MM.1S (cell line): ENCODE measurements around the gene BCR.

Experiments
- DNase-seq: peaks from one replicate; pipeline ENCODE4 v3.0.0-alpha.2; 2015
- H2AFZ ChIP-seq: fragments of 300-600 bp; sonication (generic); 2 replicates; pipeline ENCODE4 v1.6.0; 2016; ENCODE audit warnings: antibody characterized with exemption, low read length
- H3F3A ChIP-seq: fragments of 300-600 bp; sonication (generic); 2 replicates; pipeline ENCODE4 v1.6.1; 2016; ENCODE audit warnings: mild to moderate bottlenecking, antibody characterized with exemption, low read length, moderate library complexity, mixed read lengths; ENCODE audit not compliant: insufficient read depth
- H3K27ac ChIP-seq: fragments of 300-600 bp; sonication (generic); 2 replicates; pipeline ENCODE4 v1.5.1; 2016; ENCODE audit warnings: mild to moderate bottlenecking, low read length
- H3K27me3 ChIP-seq: fragments of 300-600 bp; sonication (generic); replicated peaks from 2 replicates; pipeline ENCODE4 v1.6.0; 2016; ENCODE audit warnings: low read length; ENCODE audit not compliant: insufficient read depth
- H3K36me3 ChIP-seq: fragments of 300-600 bp; sonication (generic); replicated peaks from 2 replicates; pipeline ENCODE4 v1.6.1; 2016; ENCODE audit warnings: mild to moderate bottlenecking, low read length, mixed read lengths; ENCODE audit not compliant: insufficient read depth
- H3K4me1 ChIP-seq: fragments of 300-600 bp; sonication (generic); 2 replicates; pipeline ENCODE4 v1.6.1; 2016; ENCODE audit warnings: low read length, mixed read lengths
- H3K4me2 ChIP-seq: fragments of 300-600 bp; sonication (generic); 2 replicates; pipeline ENCODE4 v1.6.0; 2016; ENCODE audit warnings: low read depth, low read length
- H3K4me3 ChIP-seq: fragments of 300-600 bp; sonication (generic); 2 replicates; pipeline ENCODE4 v1.5.1; 2016; ENCODE audit warnings: low read length, mixed read lengths
- H3K79me2 ChIP-seq: fragments of 300-600 bp; sonication (generic); 2 replicates; pipeline ENCODE4 v1.6.1; 2016; ENCODE audit warnings: mixed run types, low read length, mixed read lengths
- H3K9ac ChIP-seq: fragments of 300-600 bp; sonication (generic); 2 replicates; pipeline ENCODE4 v1.6.1; 2016; ENCODE audit warnings: low read length, mixed read lengths
- H3K9me2 ChIP-seq: fragments of 300-600 bp; sonication (generic); replicated peaks from 2 replicates; pipeline ENCODE4 v1.6.1; 2016; ENCODE audit warnings: mild to moderate bottlenecking, low read length, mixed read lengths; ENCODE audit not compliant: insufficient read depth
- H3K9me3 ChIP-seq: fragments of 300-600 bp; sonication (generic); replicated peaks from 2 replicates; pipeline ENCODE4 v1.6.1; 2016; ENCODE audit warnings: mild to moderate bottlenecking, low read length, mixed read lengths; ENCODE audit not compliant: insufficient read depth
- H4K20me1 ChIP-seq: fragments of 300-600 bp; sonication (generic); 2 replicates; pipeline ENCODE4 v1.6.1; 2016; ENCODE audit warnings: mild to moderate bottlenecking, low read length, moderate library complexity, mixed read lengths; ENCODE audit not compliant: insufficient read depth
- CTCF ChIP-seq: fragments of 300-600 bp; sonication (generic); IDR thresholded peaks from 2 replicates; pipeline ENCODE4 v1.5.1; 2016; ENCODE audit warnings: antibody characterized with exemption, low read length, mixed read lengths
- EZH2 ChIP-seq: fragments of 300-600 bp; sonication (generic); optimal IDR thresholded peaks from 2 replicates; pipeline ENCODE3; 2017; ENCODE audit warnings: low read depth, mild to moderate bottlenecking, antibody characterized with exemption, low read length, mixed read lengths
- EZH2phosphoT487 ChIP-seq: fragments of 300-600 bp; sonication (generic); IDR thresholded peaks from 2 replicates; pipeline ENCODE4 v1.6.1; 2018; ENCODE audit warnings: antibody characterized with exemption, low read length

Gene BCR

GRCh38 chr22:23218053-23218866 lies 38.0 kb downstream of the BCR start:
- H3K27ac ChIP-seq, result no peak overlapping the region; the same call in 1 of the 2 replicates
- H4K20me1 ChIP-seq, result peaks cover 97% of the 10 kb centered on the region
- H3K4me1 ChIP-seq, result peaks cover 39% of the 10 kb centered on the region
- no peaks in the 10 kb centered on the region for H3K9me3 ChIP-seq
- no peaks in the 10 kb centered on the region for H3K36me3 ChIP-seq
- peaks cover 11% of the 10 kb centered on the region; the same call in 1 of the 2 replicates for H3F3A ChIP-seq
- peak overlapping the region; percentile 2; the same call in 1 of the 2 replicates for H3K4me2 ChIP-seq
- DNase-seq, result no peak
- H3K4me3 ChIP-seq, result no peak overlapping the region
- H3K27me3 ChIP-seq, result no peaks in the 10 kb centered on the region
- H3K9ac ChIP-seq, result no peak overlapping the region
- H3K79me2 ChIP-seq, result peaks cover 100% of the 10 kb centered on the region
- no peaks in the 10 kb centered on the region for H3K9me2 ChIP-seq
- TF ChIP-seq EZH2phosphoT487 (no peak), EZH2 (no peak), CTCF (no peak)
- H2AFZ ChIP-seq, result no peak overlapping the region

GRCh38 chr22:23218867-23219251 lies 38.5 kb downstream of the BCR start:
- no peak for DNase-seq
- Histone ChIP-seq H3K4me1 (peaks cover 39% of the 10 kb centered on the region), H3K9me3 (no peaks in the 10 kb centered on the region), H3K9ac (no peak overlapping the region), H3K27me3 (no peaks in the 10 kb centered on the region), H3K36me3 (no peaks in the 10 kb centered on the region), H3K4me3 (no peak overlapping the region), H3K9me2 (no peaks in the 10 kb centered on the region), H2AFZ (no peak overlapping the region), H3K27ac (no peak overlapping the region; the same call in 1 of the 2 replicates), H3K79me2 (peaks cover 100% of the 10 kb centered on the region), H3F3A (peaks cover 11% of the 10 kb centered on the region; the same call in 1 of the 2 replicates), H3K4me2 (peak overlapping the region; percentile 2; the same call in 1 of the 2 replicates), H4K20me1 (peaks cover 97% of the 10 kb centered on the region)
- TF ChIP-seq EZH2phosphoT487 (no peak), CTCF (no peak), EZH2 (no peak)

GRCh38 chr22:23219317-23219716 lies 39.0 kb downstream of the BCR start:
- no peak overlapping the region for H3K9ac ChIP-seq
- H4K20me1 ChIP-seq, result peaks cover 97% of the 10 kb centered on the region
- H3K27me3 ChIP-seq, result no peaks in the 10 kb centered on the region

More at GRCh38 chr22:23219317-23219716, 39.0 kb downstream of the BCR start:
- Histone ChIP-seq H3K9me2 (no peaks in the 10 kb centered on the region), H2AFZ (no peak overlapping the region), H3K4me3 (no peak overlapping the region), H3K36me3 (no peaks in the 10 kb centered on the region), H3K79me2 (peaks cover 100% of the 10 kb centered on the region), H3K9me3 (no peaks in the 10 kb centered on the region), H3F3A (peaks cover 11% of the 10 kb centered on the region; the same call in 1 of the 2 replicates), H3K4me2 (peak overlapping the region; percentile 20; the same call in 1 of the 2 replicates), H3K4me1 (peaks cover 39% of the 10 kb centered on the region), H3K27ac (peak overlapping the region; percentile 46; the same call in 1 of the 2 replicates)
- TF ChIP-seq EZH2, result no peak
- TF ChIP-seq CTCF, result no peak
- no peak for TF ChIP-seq EZH2phosphoT487
- no peak for DNase-seq
